IPS-20b (cell line): Measurements from ENCODE around the gene SLN.

Experiments
- H3K27ac ChIP-seq: one replicate; pipeline ENCODE4 v1.5.1; 2013; ENCODE audit warnings: low read length
- H3K27me3 ChIP-seq: 2 replicates; pipeline ENCODE4 v1.6.1; 2013; ENCODE audit warnings: mild to moderate bottlenecking, low read length, inconsistent platforms; ENCODE audit not compliant: insufficient read depth
- H3K36me3 ChIP-seq: 2 replicates; pipeline ENCODE4 v1.6.1; 2013; ENCODE audit warnings: low read depth, mild to moderate bottlenecking, inconsistent platforms, low read length, moderate library complexity; ENCODE audit not compliant: insufficient read depth
- H3K4me1 ChIP-seq: 2 replicates; pipeline ENCODE4 v1.6.1; 2013; ENCODE audit warnings: mild to moderate bottlenecking, control low read depth, inconsistent platforms, low read length, moderate library complexity; ENCODE audit not compliant: insufficient read depth
- H3K4me3 ChIP-seq: 2 replicates; pipeline ENCODE4 v1.5.1; 2013; ENCODE audit warnings: mild to moderate bottlenecking, low read length, inconsistent platforms
- H3K9ac ChIP-seq: 2 replicates; pipeline ENCODE4 v1.6.1; 2013; ENCODE audit warnings: low read depth, mild to moderate bottlenecking, inconsistent platforms, low read length, moderate library complexity
- H3K9me3 ChIP-seq: 2 replicates; pipeline ENCODE4 v1.6.1; 2013; ENCODE audit warnings: mild to moderate bottlenecking, low read depth, low read length, inconsistent platforms; ENCODE audit not compliant: insufficient read depth

The SLN gene

GRCh38 chr11:107716884-107717532, 5.2 kb upstream of the SLN start:
- no peak overlapping the region for H3K27ac ChIP-seq
- no peaks in the 10 kb centered on the region for H3K4me1 ChIP-seq
- no peaks in the 10 kb centered on the region for H3K36me3 ChIP-seq
- no peaks in the 10 kb centered on the region for H3K9me3 ChIP-seq
- H3K4me3 ChIP-seq: no peak overlapping the region
- no peak overlapping the region for H3K9ac ChIP-seq
- H3K27me3 ChIP-seq: no peaks in the 10 kb centered on the region; the same call in 1 of the 2 replicates

GRCh38 chr11:107713009-107713408, 1.2 kb upstream of the SLN start:
- no peaks in the 10 kb centered on the region for H3K36me3 ChIP-seq
- H3K4me3 ChIP-seq: no peak overlapping the region
- peaks cover 5% of the 10 kb centered on the region; the same call in 1 of the 2 replicates for H3K27me3 ChIP-seq
- no peak overlapping the region for H3K9ac ChIP-seq
- no peak overlapping the region for H3K27ac ChIP-seq
- no peaks in the 10 kb centered on the region; the same call in 1 of the 2 replicates for H3K4me1 ChIP-seq
- no peaks in the 10 kb centered on the region for H3K9me3 ChIP-seq

- H3K36me3 ChIP-seq: no peaks in the 10 kb centered on the region
- H3K27ac ChIP-seq: no peak overlapping the region
- no peak overlapping the region for H3K4me3 ChIP-seq
- peaks cover 11% of the 10 kb centered on the region; the same call in 1 of the 2 replicates for H3K4me1 ChIP-seq
- no peaks in the 10 kb centered on the region for H3K9me3 ChIP-seq
- no peak overlapping the region for H3K9ac ChIP-seq
- peaks cover 26% of the 10 kb centered on the region for H3K27me3 ChIP-seq
Measured at GRCh38 chr11:107710301-107710700, 1.6 kb downstream of the SLN start.

GRCh38 chr11:107708792-107709191, 3.1 kb downstream of the SLN start:
- Histone ChIP-seq H3K36me3 (no peaks in the 10 kb centered on the region), H3K4me3 (no peak overlapping the region), H3K9ac (no peak overlapping the region), H3K9me3 (no peaks in the 10 kb centered on the region), H3K27ac (no peak overlapping the region), H3K4me1 (peaks cover 11% of the 10 kb centered on the region; the same call in 1 of the 2 replicates), H3K27me3 (peaks cover 35% of the 10 kb centered on the region)

GRCh38 chr11:107707807-107708206, 4.0 kb downstream of the SLN start:
- H3K4me1 ChIP-seq: peaks cover 11% of the 10 kb centered on the region; the same call in 1 of the 2 replicates
- H3K9me3 ChIP-seq: no peaks in the 10 kb centered on the region

GRCh38 chr11:107707215-107707671, 4.6 kb downstream of the SLN start:
- Histone ChIP-seq H3K9me3 (no peaks in the 10 kb centered on the region), H3K4me1 (peaks cover 11% of the 10 kb centered on the region; the same call in 1 of the 2 replicates), H3K4me3 (no peak overlapping the region), H3K9ac (no peak overlapping the region), H3K27ac (no peak overlapping the region), H3K36me3 (no peaks in the 10 kb centered on the region), H3K27me3 (peaks cover 40% of the 10 kb centered on the region)

More at GRCh38 chr11:107707807-107708206, 4.0 kb downstream of the SLN start:
- Histone ChIP-seq H3K27ac (no peak overlapping the region), H3K4me3 (no peak overlapping the region), H3K9ac (no peak overlapping the region), H3K36me3 (no peaks in the 10 kb centered on the region), H3K27me3 (peaks cover 35% of the 10 kb centered on the region)

- Histone ChIP-seq H3K4me3 (no peak overlapping the region), H3K4me1 (peaks cover 11% of the 10 kb centered on the region; the same call in 1 of the 2 replicates)
Measured at GRCh38 chr11:107706531-107706930, 5.3 kb downstream of the SLN start.

GRCh38 chr11:107705027-107705426, 6.8 kb downstream of the SLN start:
- no peak overlapping the region for H3K9ac ChIP-seq
- no peaks in the 10 kb centered on the region for H3K9me3 ChIP-seq
- H3K27me3 ChIP-seq: peaks cover 35% of the 10 kb centered on the region
- H3K4me1 ChIP-seq: peaks cover 14% of the 10 kb centered on the region
- no peaks in the 10 kb centered on the region for H3K36me3 ChIP-seq
- H3K4me3 ChIP-seq: no peak overlapping the region
- no peak overlapping the region for H3K27ac ChIP-seq

More at GRCh38 chr11:107706531-107706930, 5.3 kb downstream of the SLN start:
- H3K27me3 ChIP-seq: peaks cover 36% of the 10 kb centered on the region
- no peak overlapping the region for H3K9ac ChIP-seq
- no peaks in the 10 kb centered on the region for H3K9me3 ChIP-seq
- H3K27ac ChIP-seq: no peak overlapping the region
- H3K36me3 ChIP-seq: no peaks in the 10 kb centered on the region

GRCh38 chr11:107704451-107704850, 7.4 kb downstream of the SLN start:
- no peaks in the 10 kb centered on the region for H3K9me3 ChIP-seq
- H3K27me3 ChIP-seq: peaks cover 35% of the 10 kb centered on the region
- no peak overlapping the region for H3K27ac ChIP-seq
- peaks cover 14% of the 10 kb centered on the region for H3K4me1 ChIP-seq
- no peaks in the 10 kb centered on the region for H3K36me3 ChIP-seq
- no peak overlapping the region for H3K9ac ChIP-seq
- no peak overlapping the region for H3K4me3 ChIP-seq

- Histone ChIP-seq H3K9me3 (no peaks in the 10 kb centered on the region), H3K27ac (no peak overlapping the region), H3K36me3 (no peaks in the 10 kb centered on the region)
Measured at GRCh38 chr11:107702723-107703122, 9.1 kb downstream of the SLN start.

GRCh38 chr11:107702109-107702660, 9.7 kb downstream of the SLN start:
- peaks cover 32% of the 10 kb centered on the region for H3K27me3 ChIP-seq
- no peak overlapping the region for H3K9ac ChIP-seq
- peaks cover 8% of the 10 kb centered on the region for H3K4me1 ChIP-seq
- H3K36me3 ChIP-seq: no peaks in the 10 kb centered on the region
- H3K9me3 ChIP-seq: no peaks in the 10 kb centered on the region
- no peak overlapping the region for H3K4me3 ChIP-seq
- H3K27ac ChIP-seq: no peak overlapping the region

More at GRCh38 chr11:107702723-107703122, 9.1 kb downstream of the SLN start:
- Histone ChIP-seq H3K4me3 (no peak overlapping the region), H3K27me3 (peaks cover 35% of the 10 kb centered on the region), H3K4me1 (peaks cover 14% of the 10 kb centered on the region), H3K9ac (no peak overlapping the region)
